ENCODE measurements around the gene SLC38A3.
"Not testable (repeated sequence)": the region's sequence is repeated elsewhere in the genome, so short reads cannot be mapped to it uniquely, and the experiment has no call there.

SLC38A3 gene

DNA sequence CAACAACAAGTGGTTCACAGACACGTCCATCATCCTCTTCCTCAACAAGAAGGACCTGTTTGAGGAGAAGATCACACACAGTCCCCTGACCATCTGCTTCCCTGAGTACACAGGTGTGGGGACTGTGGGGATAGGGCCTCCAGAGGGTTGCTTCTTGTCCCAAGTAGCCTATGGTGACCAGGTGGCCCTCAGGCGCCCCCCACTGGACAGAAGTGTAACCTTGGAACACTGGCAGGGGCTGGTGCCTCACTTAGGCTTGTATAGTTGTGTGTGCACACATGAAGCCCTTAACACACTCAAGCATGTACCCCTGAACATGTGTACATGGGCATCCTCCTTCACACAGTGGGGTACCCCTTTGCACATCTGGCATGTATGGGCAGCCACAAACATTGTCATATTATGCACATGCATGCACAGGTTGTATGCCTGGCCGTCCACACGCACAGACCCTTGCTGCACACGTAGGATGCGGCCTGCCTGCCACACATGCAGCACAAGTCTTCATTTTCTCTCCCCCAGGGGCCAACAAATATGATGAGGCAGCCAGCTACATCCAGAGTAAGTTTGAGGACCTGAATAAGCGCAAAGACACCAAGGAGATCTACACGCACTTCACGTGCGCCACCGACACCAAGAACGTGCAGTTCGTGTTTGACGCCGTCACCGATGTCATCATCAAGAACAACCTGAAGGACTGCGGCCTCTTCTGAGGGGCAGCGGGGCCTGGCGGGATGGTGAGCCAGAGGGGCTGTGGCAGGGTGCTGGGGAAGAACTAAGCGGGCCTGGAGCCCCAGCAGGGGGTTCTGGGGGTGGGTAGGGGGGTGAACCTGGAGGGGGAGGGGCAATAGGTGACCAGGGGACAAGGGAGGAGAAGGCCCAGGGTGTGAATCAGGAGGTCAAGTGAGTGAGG, 52.2 kb downstream of the SLC38A3 start:
- DNase-seq, result no peak

- no peak for DNase-seq
These were observed 53.1 kb downstream of the SLC38A3 start for GRCh38 chr3:50258029-50258680.

DNA sequence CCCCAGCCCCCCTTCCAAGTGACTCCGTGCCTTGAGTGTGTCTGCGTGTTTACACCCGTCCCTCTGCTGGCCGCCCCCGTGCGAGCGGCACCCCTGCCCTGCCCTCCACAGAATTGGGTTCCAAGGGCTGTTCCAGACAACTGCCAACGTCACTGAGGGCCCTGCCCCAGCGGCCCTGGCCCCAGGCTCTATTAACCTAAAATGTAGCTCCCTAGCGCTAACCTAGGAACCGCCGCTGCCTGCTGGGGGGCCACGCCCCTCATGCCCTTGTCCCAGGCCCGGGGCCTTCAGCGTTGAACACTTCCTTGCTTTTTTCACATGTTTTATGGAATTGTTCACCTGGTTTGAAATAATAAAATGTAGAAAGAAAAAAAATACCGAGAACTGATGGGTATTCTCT, 53.9 kb downstream of the SLC38A3 start:
- no peak for DNase-seq

DNA sequence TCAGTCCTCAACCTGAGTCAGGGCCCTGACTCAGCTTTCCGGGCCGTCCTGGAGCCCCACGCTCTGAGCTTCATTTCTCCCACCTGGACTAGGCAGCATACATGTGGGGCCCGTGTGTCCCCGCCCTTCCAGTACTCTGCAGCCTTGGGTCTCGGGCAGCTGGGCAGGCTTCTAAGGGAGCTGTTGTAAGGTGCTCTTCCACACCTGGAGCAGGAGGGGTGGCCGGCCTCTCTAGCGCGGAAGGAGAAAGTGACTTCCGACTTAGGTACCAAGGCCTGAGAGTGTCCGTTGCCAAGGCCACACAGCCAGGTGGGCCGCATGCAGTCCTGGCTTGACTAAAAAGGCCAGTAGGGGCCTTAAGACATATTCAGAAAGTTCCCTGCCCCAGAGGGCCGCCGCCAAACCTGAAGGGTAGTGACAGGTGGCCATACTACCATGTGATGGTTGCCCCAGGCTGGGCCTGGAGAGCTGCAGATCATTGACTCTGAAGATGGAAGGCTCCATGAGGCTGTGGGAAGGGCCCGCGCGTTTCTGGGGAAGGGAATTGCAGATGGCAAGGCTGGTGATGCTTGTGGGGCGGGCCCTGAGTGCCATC, 54.5 kb downstream of the SLC38A3 start:
- no peak for DNase-seq

DNA sequence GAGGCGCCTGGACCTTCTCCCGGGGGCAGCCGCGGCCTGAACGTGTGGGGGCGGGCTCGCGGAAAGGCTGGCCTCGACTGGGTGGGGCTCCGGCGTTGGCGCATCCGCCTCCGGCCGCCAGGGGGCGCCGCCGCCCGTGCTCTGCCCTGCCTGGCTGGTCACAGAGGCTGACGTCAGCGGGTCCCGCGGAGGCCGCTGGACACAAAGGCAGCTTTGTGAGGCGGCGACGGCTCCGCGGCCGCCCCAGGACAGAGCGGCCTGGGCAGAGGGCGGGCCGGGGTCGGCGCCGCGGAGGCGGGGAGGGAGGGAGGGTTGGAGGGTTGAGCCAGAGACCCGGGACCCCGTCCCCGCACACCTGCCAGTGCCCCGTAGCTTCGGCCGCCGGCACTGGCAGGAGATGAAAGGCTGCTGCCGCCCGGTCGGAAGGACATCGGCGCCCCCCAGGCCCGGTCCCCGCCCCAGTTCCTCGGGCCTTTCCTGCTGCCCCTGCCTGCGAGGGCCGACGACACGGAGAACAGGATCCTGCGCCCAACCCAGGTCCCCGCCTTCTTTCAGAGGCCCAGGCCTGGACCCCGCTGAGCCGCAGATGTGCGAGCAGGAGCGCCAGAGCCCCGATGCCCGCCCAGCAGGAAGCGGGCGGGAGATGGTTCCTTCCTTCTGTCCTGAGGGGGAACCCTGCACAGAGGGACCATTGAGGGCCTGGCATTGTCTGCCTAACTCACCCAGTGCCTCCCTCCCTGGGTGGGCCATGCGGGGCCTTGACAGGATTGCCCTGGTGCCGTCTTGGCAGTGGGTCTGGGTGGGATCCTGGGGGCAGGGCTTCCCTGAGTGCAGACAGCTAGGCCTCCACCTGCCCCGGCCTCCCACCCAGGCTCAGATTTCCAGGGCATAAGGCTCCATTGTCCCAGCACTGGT, 55.2 kb downstream of the SLC38A3 start:
- DNase-seq, result peak; percentile 94

GRCh38 chr3:50260942-50261441, 55.9 kb downstream of the SLC38A3 start:
- DNase-seq, result no peak

- DNase-seq, result no peak
These were observed 56.4 kb downstream of the SLC38A3 start for GRCh38 chr3:50261505-50261904.

DNA sequence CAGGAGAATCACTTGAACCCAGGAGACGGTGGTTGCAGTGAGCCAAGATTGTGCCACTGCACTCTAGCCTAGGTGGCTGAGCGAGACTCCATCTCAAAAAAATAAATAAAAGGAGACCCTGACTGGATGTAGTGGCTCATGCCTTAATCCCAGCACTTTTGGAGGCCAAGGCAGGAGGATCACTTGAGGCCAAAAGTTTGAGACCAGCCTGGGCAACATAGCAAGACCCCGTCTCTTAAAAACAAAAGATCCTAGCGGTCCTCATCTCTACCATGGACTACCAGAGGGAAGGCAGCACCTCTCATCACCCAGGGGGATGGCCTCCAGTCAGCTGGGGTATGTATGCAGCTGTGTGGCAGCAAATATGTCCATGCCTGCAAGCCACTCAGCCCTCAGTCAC, 57.1 kb downstream of the SLC38A3 start:
- not testable (repeated sequence) for DNase-seq

DNA sequence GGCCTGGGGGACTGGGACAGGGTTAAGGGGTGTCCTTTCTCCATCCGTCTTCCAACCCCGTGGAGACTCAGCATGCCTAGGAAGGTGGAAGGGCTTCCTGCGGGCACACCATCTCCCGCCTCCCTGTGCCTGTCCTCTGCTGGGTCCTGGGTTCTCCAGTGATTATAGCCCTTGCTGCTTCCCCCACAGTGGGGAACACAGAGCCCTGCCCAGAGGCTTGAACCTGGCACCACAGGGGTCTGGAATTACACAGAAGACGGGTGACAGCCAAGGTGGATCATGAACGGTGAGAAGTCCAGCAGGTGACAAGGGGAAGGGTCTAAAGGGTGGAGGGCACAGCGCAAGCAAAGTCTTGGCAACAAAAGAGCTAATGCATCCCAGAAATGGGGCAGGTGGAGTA, 57.7 kb downstream of the SLC38A3 start:
- no peak for DNase-seq

GRCh38 chr3:50263478-50264382, 58.7 kb downstream of the SLC38A3 start:
- no peak for DNase-seq

DNA sequence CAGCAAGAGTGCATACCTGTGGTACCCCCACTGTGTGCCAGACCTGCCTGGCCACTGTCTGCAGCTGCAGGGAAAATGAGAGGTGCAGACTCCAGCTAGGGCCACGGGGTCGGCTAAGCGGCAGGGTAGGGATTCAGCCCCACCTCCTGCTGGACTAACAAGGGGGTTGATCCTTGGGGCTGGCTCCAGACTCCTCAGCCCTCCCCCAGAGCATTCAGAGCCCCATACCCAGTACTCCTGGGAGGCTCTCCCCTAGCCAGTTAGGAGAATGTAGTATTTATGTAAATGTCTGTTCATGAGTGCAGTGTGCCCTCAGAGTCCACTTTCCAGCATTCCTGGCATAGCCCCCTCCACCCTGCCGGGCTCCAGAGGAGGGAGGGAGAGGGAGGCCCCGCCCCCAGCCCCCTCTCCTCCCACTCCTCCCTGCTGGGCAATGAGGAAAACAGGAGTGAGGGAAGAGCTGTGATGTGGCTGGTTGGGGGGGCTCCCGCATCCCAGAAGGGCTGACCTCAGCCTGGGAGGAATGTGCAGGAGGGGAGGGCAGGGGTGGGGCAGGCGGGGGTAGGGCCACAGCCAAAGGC, 59.4 kb downstream of the SLC38A3 start:
- DNase-seq, result no peak

DNA sequence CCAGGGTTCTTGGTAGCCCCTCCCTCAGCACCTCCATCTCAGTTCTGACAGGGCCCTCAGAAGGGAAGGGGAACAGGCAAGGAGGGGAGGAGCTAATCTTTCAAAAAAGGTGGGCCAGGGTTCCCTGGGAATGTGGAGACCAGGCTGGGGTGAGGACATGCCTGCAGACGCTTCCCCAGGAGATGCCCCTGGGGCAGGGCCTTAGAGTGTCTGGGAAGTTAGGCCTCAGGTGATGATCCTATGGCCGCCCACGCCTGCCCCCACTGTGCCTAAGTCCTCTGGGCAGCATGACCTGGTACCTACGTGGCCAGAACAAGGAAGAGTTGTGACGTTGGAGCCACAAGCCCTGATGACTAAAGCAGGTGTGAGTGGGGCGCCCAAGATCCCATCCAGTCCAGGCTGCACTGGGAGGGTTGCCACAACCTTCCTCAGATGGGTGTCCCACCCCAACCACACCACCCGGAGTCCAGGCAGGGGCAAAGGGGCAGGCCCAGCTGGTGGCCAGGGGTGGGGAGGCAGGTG, 60.0 kb downstream of the SLC38A3 start:
- DNase-seq, result no peak

- no peak for DNase-seq
These were observed 60.5 kb downstream of the SLC38A3 start for GRCh38 chr3:50265571-50265970.

GRCh38 chr3:50266017-50266416, 60.9 kb downstream of the SLC38A3 start:
- no peak for DNase-seq

DNA sequence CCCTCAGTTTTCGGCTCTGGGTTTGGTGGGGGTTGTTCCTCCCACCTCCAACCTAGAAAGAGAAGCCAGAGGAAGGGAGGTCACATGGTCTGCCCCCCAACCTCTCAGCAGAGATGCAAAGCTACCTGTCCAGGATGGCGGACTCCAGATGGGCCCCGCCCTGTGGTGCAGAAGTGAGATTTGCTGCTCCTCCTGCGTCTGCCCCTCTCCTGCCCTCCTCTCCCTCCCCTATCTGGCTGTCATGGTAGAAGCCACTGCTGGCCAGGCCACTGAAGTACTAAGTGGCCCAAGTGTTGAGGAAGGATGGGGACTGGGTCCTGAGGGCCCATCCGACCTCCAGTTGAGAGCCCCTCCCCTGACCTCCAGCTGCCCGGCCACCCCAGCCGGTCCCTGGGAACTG, 61.8 kb downstream of the SLC38A3 start:
- DNase-seq, result no peak

- DNase-seq, result no peak
These were observed 62.3 kb downstream of the SLC38A3 start for GRCh38 chr3:50267280-50267913.

DNA sequence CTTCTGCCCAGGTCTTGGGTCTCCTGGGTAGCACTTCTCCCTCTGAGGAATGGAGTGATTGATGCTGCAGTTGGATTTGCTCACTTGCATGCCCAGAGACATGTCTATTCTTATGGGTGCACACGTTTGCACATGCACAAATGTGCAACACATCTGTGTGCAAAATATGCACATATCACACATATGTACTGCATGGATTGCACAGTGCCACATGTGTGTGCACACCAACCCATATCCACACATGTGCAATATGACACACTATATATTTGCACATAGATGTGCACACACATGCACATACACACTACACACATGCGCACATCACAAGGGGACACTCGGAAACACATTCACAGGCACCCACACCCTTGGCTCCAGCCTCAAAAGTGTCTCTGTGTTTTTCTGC, 63.2 kb downstream of the SLC38A3 start:
- no peak for DNase-seq

DNA sequence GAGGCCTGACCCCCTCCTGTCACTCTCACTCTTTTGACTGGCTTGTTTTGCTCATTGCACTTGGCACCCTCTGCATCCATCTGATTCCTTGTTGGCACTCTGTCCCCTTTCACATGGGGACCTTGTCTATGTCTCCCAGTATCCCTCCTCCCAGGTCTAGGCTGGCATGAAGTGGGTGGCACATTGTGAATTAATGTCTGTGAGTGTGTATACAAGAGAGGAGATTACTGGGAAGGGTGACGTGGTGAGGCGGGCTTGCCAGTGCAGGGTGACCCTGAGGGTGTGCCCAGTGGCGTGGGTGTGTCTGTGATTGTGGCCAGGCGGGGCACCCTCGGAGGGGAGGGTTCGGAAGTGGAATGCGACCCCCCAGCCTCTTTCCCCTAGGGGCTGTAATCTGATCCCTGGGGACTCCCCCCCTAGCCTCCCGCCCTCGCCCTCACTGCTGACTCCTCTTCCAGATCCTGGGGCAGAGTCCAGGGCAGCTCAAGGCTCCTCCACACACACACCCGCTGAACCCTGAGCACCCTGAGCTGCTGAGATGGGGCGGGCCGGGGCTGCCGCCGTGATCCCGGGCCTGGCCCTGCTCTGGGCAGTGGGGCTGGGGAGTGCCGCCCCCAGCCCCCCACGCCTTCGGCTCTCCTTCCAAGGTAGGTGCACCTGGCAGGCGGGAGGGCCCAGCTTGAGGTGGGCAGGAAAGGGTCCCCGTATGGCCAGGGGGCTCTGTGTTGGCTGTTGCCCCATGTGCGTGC, 63.8 kb downstream of the SLC38A3 start, which contains the start of gene SEMA3B:
TSS of gene SEMA3B (plus strand) at position 445 of the 749 bp plus-strand sequence. CDS start at position 539, 94 bp downstream.
- no peak for DNase-seq

DNA sequence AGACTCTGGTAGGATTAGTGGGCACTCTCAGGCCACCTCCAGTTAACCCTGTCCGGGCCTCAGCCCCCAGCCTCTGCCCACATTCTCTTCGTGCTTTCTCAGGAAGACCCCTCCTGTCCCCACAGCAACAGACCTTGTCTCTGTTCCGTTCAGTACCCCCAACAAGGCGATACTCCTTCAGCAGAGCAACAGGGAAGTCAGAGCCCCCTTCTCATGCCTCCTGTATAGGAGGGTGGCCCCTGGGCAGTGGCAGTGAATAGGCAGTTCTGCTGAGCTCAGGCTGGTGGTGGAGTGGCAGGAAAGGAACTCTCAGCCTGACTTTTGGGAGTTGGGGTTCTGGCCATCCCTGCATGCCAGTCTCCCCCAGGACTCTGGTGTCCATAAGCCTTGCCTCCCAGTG, 64.4 kb downstream of the SLC38A3 start:
- no peak for DNase-seq
